Panc1 (cell line): ENCODE measurements around the gene PAAF1.

Experiments used
- POLR2AphosphoS5 ChIP-seq: IDR thresholded peaks from 2 replicates; pipeline ENCODE4 v1.6.1; 2012; ENCODE audit warnings: mild to moderate bottlenecking, low read depth, low read length, moderate library complexity
- REST ChIP-seq, 2 experiments: IDR thresholded peaks; 2 replicates each; pipeline ENCODE4 v1.6.1; 2011 to 2012; ENCODE audit warnings: low read depth in 2 of 2, control low read depth in 1 of 2, low read length in 1 of 2, mild to moderate bottlenecking in 1 of 2, moderate library complexity in 1 of 2; ENCODE audit not compliant: insufficient read depth in 1 of 2
- TCF7L2 ChIP-seq: IDR thresholded peaks from 2 replicates; pipeline ENCODE4 v1.6.1; 2011; ENCODE audit warnings: mild to moderate bottlenecking, low read depth, low read length, inconsistent platforms
- TF ChIP-seq, protein P1 (sequence below): fragments of 450-650 bp; IDR thresholded peaks from 2 replicates; pipeline ENCODE4 v1.5.1; 2017; ENCODE audit warnings: mild to moderate bottlenecking

- TF ChIP-seq POLR2AphosphoS5 (no peak), REST (IDR thresholded peaks at IDR 0.05; ENCODE audit: insufficient read depth in 1 of 2, low read depth in 2 of 2, low read length in 1 of 2) (no peak), TCF7L2 (no peak)
- TF ChIP-seq, protein P1, sequence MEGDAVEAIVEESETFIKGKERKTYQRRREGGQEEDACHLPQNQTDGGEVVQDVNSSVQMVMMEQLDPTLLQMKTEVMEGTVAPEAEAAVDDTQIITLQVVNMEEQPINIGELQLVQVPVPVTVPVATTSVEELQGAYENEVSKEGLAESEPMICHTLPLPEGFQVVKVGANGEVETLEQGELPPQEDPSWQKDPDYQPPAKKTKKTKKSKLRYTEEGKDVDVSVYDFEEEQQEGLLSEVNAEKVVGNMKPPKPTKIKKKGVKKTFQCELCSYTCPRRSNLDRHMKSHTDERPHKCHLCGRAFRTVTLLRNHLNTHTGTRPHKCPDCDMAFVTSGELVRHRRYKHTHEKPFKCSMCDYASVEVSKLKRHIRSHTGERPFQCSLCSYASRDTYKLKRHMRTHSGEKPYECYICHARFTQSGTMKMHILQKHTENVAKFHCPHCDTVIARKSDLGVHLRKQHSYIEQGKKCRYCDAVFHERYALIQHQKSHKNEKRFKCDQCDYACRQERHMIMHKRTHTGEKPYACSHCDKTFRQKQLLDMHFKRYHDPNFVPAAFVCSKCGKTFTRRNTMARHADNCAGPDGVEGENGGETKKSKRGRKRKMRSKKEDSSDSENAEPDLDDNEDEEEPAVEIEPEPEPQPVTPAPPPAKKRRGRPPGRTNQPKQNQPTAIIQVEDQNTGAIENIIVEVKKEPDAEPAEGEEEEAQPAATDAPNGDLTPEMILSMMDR = no peak
These were observed 12.2 kb downstream of the PAAF1 start for GRCh38 chr11:73889019-73889418.
